Lower leg skin (tissue), 3 donors: ENCODE data around the gene WDTC1.

Source experiments
- CTCF ChIP-seq, 3 donors: fragments of 450-650 bp; IDR thresholded peaks; one replicate each; pipeline ENCODE4 v1.5.1; 2016; ENCODE audit warnings: antibody characterized with exemption in 3 of 3, mild to moderate bottlenecking in 3 of 3, moderate library complexity in 2 of 3
- POLR2A ChIP-seq, 2 donors: fragments of 450-650 bp; IDR thresholded peaks; one replicate each; pipeline ENCODE4 v1.6.1; 2016 to 2017; ENCODE audit warnings: antibody characterized with exemption in 2 of 2, mild to moderate bottlenecking in 1 of 2, moderate library complexity in 1 of 2

- TF ChIP-seq POLR2A (IDR thresholded peaks at IDR 0.05) = no peak
- TF ChIP-seq CTCF (IDR thresholded peaks at IDR 0.05) = no peak
Measured at GRCh38 chr1:27275696-27276095, 41.3 kb downstream of the WDTC1 start.
